GM12872 (cell line): ENCODE results near the gene ST14.

Source experiments
- CTCF ChIP-seq: IDR thresholded peaks from 3 replicates; pipeline ENCODE4 v1.5.1; 2011; ENCODE audit warnings: low read depth, mild to moderate bottlenecking, low read length, moderate library complexity; ENCODE audit not compliant: insufficient read depth

The ST14 gene

GRCh38 chr11:130175898-130176297 is 16.3 kb downstream of the ST14 start:
- no peak for TF ChIP-seq CTCF

GRCh38 chr11:130177782-130178181 is 18.2 kb downstream of the ST14 start:
- no peak for TF ChIP-seq CTCF

GRCh38 chr11:130178441-130179339 is 19.1 kb downstream of the ST14 start:
- no peak for TF ChIP-seq CTCF

GRCh38 chr11:130179396-130180306 is 20.1 kb downstream of the ST14 start:
- no peak for TF ChIP-seq CTCF

- TF ChIP-seq CTCF = no peak
Observed at GRCh38 chr11:130180491-130180890, 20.9 kb downstream of the ST14 start.

GRCh38 chr11:130180896-130181294 is 21.3 kb downstream of the ST14 start:
- TF ChIP-seq CTCF = no peak

- no peak for TF ChIP-seq CTCF
Observed at GRCh38 chr11:130181295-130182272, 22.0 kb downstream of the ST14 start.
